ENCODE measurements around the gene TNPO1.

The TNPO1 gene

DNA sequence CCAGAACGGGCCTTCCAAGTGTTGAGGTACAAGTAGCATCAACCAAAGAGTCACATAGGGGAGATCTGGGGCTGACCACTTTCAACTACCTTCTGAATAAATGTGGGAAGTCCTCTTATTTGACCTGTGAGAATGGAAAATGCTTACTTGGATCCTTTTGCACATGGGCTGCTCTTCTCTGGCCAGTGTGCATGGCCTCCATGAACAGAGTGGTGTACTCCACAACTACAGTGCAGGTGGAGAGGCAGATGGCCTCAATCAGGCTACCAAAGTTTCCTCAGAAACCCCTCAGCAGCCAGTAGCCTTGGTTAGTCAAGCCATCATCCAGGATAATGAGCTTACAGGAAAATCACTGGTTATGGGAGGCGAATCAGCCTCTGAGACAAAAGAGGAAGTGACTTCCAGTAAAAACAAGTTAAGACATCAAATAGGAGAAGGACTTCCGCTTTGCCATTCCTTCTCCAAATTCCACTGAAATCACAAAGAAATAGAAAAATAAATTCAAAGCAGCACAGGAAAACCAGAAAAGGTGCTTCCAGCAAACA is 121.1 kb downstream of the TNPO1 start:
- H2AFZ ChIP-seq (ENCODE audit: low read length) = no peak overlapping the region
- H3K9me3 ChIP-seq (ENCODE audit: low read length) = no peaks in the 10 kb centered on the region
- no peaks in the 10 kb centered on the region for H4K20me1 ChIP-seq (ENCODE audit: insufficient read depth, low read length)
- no peak overlapping the region for H3K4me3 ChIP-seq (ENCODE audit: low read depth, low read length, poor library complexity, severe bottlenecking)
- no peaks in the 10 kb centered on the region for H3K79me2 ChIP-seq (ENCODE audit: insufficient read depth, low read length)
- H3K9ac ChIP-seq (ENCODE audit: low read length) = no peak overlapping the region
- no peaks in the 10 kb centered on the region for H3K27me3 ChIP-seq (ENCODE audit: insufficient read depth, low read length)
- H3K4me2 ChIP-seq (ENCODE audit: low read length) = no peak overlapping the region; the same call in 1 of the 2 replicates
- no peaks in the 10 kb centered on the region for H3K9me2 ChIP-seq (ENCODE audit: low read depth, low read length)
- no peak for TF ChIP-seq EZH2 (IDR thresholded peaks at IDR 0.05; ENCODE audit: borderline replicate concordance, low read length)
- TF ChIP-seq, protein P1, sequence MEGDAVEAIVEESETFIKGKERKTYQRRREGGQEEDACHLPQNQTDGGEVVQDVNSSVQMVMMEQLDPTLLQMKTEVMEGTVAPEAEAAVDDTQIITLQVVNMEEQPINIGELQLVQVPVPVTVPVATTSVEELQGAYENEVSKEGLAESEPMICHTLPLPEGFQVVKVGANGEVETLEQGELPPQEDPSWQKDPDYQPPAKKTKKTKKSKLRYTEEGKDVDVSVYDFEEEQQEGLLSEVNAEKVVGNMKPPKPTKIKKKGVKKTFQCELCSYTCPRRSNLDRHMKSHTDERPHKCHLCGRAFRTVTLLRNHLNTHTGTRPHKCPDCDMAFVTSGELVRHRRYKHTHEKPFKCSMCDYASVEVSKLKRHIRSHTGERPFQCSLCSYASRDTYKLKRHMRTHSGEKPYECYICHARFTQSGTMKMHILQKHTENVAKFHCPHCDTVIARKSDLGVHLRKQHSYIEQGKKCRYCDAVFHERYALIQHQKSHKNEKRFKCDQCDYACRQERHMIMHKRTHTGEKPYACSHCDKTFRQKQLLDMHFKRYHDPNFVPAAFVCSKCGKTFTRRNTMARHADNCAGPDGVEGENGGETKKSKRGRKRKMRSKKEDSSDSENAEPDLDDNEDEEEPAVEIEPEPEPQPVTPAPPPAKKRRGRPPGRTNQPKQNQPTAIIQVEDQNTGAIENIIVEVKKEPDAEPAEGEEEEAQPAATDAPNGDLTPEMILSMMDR (IDR thresholded peaks at IDR 0.05; ENCODE audit: low read length) = no peak
- no peak overlapping the region for H3K27ac ChIP-seq (ENCODE audit: low read depth, low read length, poor library complexity, severe bottlenecking)
- H3K4me1 ChIP-seq (ENCODE audit: insufficient read depth, low read length, severe bottlenecking) = no peaks in the 10 kb centered on the region
- H3F3A ChIP-seq (ENCODE audit: insufficient read depth, low read length) = no peaks in the 10 kb centered on the region
- no peaks in the 10 kb centered on the region; the same call in 1 of the 2 replicates for H3K36me3 ChIP-seq (ENCODE audit: insufficient read depth, low read length)

DNA sequence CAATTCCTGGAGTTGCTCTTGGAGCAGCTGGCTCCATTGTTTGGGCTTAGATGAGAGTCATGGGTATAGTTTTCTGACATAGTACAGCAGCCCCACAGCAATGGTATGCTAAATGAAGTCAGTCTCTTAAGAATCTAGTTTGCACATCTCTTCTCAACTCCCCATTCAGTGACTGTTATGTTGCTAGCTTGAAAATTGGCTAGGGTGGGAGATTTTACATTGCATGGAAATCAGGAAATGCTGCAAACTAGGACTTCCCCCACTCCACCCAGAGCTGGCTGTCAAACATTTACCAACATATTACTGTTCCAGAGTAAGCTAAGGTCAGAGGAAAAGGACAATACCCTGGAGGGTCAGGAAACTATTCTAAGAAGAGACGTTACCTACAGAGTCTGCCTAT is 121.7 kb downstream of the TNPO1 start:
- no peaks in the 10 kb centered on the region for H3K9me3 ChIP-seq (ENCODE audit: low read length)
- H3K36me3 ChIP-seq (ENCODE audit: insufficient read depth, low read length) = no peaks in the 10 kb centered on the region; the same call in 1 of the 2 replicates
- no peaks in the 10 kb centered on the region for H3K9me2 ChIP-seq (ENCODE audit: low read depth, low read length)
- H3K27me3 ChIP-seq (ENCODE audit: insufficient read depth, low read length) = no peaks in the 10 kb centered on the region
- no peak overlapping the region for H3K27ac ChIP-seq (ENCODE audit: low read depth, low read length, poor library complexity, severe bottlenecking)
- TF ChIP-seq, protein P1 (IDR thresholded peaks at IDR 0.05; ENCODE audit: low read length) = no peak
- no peak for TF ChIP-seq EZH2 (IDR thresholded peaks at IDR 0.05; ENCODE audit: borderline replicate concordance, low read length)
- H3K9ac ChIP-seq (ENCODE audit: low read length) = no peak overlapping the region
- no peaks in the 10 kb centered on the region for H3K79me2 ChIP-seq (ENCODE audit: insufficient read depth, low read length)
- H3F3A ChIP-seq (ENCODE audit: insufficient read depth, low read length) = no peaks in the 10 kb centered on the region
- no peaks in the 10 kb centered on the region for H4K20me1 ChIP-seq (ENCODE audit: insufficient read depth, low read length)
- no peaks in the 10 kb centered on the region for H3K4me1 ChIP-seq (ENCODE audit: insufficient read depth, low read length, severe bottlenecking)
- H2AFZ ChIP-seq (ENCODE audit: low read length) = no peak overlapping the region
- no peak overlapping the region for H3K4me3 ChIP-seq (ENCODE audit: low read depth, low read length, poor library complexity, severe bottlenecking)
- no peak overlapping the region for H3K4me2 ChIP-seq (ENCODE audit: low read length)

DNA sequence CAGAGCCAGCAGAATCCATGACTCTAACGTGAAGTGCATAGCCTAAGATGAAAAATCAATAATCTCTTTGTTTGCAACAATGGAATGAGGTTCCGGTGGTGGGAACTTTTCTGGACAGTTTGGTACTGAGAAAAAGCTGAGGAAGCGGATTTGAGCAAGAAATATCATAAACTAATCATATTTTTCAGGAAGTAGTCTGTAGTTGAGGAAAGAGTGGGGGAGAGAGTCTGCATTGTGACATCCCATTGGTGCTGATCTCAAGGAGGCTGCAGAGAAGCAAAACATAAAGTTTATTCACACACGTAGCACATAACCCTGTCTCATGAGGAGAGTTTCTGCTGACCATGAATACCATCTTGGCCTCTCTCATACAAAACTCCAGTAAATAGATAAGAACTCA is 123.6 kb downstream of the TNPO1 start:
- H3K27ac ChIP-seq (ENCODE audit: low read depth, low read length, poor library complexity, severe bottlenecking) = no peak overlapping the region
- no peaks in the 10 kb centered on the region for H4K20me1 ChIP-seq (ENCODE audit: insufficient read depth, low read length)
- no peak overlapping the region for H2AFZ ChIP-seq (ENCODE audit: low read length)
- no peak overlapping the region for H3K4me2 ChIP-seq (ENCODE audit: low read length)
- H3K36me3 ChIP-seq (ENCODE audit: insufficient read depth, low read length) = no peaks in the 10 kb centered on the region; the same call in 1 of the 2 replicates
- H3K4me1 ChIP-seq (ENCODE audit: insufficient read depth, low read length, severe bottlenecking) = no peaks in the 10 kb centered on the region
- H3K9ac ChIP-seq (ENCODE audit: low read length) = no peak overlapping the region
- H3K9me2 ChIP-seq (ENCODE audit: low read depth, low read length) = no peaks in the 10 kb centered on the region
- H3K27me3 ChIP-seq (ENCODE audit: insufficient read depth, low read length) = no peaks in the 10 kb centered on the region
- H3K9me3 ChIP-seq (ENCODE audit: low read length) = no peaks in the 10 kb centered on the region
- TF ChIP-seq, protein P1 (IDR thresholded peaks at IDR 0.05; ENCODE audit: low read length) = no peak
- no peak for TF ChIP-seq EZH2 (IDR thresholded peaks at IDR 0.05; ENCODE audit: borderline replicate concordance, low read length)
- H3K4me3 ChIP-seq (ENCODE audit: low read depth, low read length, poor library complexity, severe bottlenecking) = no peak overlapping the region
- no peaks in the 10 kb centered on the region for H3F3A ChIP-seq (ENCODE audit: insufficient read depth, low read length)
- no peaks in the 10 kb centered on the region for H3K79me2 ChIP-seq (ENCODE audit: insufficient read depth, low read length)

Measured in OCI-LY1 (cell line).